ENCODE results near the gene ARHGAP26.

The ARHGAP26 gene

DNA sequence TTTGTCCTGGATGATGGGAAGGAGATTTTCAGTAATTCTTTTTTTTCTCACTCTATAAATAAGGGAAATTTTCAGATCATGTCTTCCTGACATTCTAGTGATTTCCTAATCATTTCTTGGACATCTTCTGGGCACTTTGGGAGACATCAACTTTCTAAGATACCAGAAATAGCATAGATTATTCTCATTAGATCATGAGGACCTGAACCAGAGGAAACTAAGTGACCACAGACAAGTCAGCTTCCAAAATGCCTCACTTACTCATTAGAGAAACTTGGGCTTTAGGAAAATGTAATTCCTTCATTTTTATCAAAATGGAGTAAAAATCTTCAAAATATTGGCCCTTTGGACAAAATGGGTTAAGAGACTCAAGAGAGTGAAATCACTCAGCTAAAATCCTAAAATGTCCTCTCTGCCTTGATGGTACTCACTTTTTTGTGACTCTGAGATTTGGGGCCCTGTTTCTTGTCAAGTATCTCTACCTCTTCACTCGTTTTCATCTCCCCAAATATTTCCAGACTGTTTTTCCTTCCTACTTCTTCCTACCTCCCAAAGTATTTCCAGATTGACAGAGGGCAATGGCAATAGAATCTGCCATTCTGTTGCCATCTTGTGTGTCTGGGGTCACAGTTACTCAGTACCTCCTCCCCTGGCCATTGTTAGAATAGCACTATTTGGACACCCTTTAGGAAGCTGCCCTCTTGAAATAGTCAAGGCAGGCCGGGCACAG, 438.8 kb downstream of the ARHGAP26 start:
- DNase-seq (ENCODE audit: insufficient read length, low spot score): no peak

DNA sequence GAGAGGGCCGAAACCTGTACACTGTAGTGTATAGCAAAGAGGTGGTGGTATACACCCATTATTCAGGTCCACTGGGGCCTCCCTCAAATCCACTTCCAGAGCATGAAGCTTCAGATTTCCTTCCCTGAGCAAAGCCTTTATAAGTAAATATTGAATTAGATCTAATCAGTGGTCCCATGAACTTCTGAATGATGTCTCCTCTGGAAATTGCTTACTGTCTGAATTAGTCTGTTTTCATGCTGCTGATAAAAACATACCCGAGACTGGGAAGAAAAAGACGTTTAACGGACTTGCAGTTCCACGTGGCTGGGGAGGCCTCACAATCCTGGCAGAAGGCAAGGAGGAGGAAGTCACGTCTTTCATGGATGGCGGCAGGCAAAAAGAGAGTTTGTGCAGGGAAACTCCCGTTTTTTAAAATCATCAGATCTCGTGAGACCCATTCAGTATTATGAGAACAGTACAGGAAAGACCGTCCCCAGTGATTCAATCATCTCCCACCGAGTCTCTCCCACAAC, 439.8 kb downstream of the ARHGAP26 start:
- DNase-seq (ENCODE audit: insufficient read length, low spot score) (no peak), FAIRE-seq (no peak)
- no peak for TF ChIP-seq POLR2A (IDR thresholded peaks at IDR 0.05; ENCODE audit: low read depth, low read length)

More for the DNA sequence above, 438.8 kb downstream of the ARHGAP26 start:
- no peak for FAIRE-seq
- TF ChIP-seq POLR2A (IDR thresholded peaks at IDR 0.05; ENCODE audit: low read depth, low read length): no peak

DNA sequence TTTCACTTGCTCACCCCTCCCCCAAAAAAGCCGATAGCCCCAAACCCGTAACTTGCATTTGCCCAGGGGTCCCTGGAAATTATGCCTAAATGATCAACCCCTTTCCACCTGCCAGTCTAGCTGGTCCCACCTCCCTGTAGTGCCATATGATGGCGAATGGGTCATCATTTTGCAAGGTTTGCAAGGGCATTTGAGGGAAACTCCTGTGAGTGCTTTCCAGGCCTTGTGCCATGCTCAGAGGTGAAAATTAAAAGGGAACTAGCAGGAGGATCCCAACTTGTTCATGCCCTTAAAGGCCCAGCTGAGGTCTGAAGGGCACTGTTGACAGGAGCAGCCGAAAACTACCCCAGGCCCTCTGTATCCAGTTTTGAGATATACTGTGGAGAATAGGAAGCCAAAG, 440.4 kb downstream of the ARHGAP26 start:
- FAIRE-seq (no peak), DNase-seq (ENCODE audit: insufficient read length, low spot score) (no peak)
- TF ChIP-seq POLR2A (IDR thresholded peaks at IDR 0.05; ENCODE audit: low read depth, low read length): no peak

DNA sequence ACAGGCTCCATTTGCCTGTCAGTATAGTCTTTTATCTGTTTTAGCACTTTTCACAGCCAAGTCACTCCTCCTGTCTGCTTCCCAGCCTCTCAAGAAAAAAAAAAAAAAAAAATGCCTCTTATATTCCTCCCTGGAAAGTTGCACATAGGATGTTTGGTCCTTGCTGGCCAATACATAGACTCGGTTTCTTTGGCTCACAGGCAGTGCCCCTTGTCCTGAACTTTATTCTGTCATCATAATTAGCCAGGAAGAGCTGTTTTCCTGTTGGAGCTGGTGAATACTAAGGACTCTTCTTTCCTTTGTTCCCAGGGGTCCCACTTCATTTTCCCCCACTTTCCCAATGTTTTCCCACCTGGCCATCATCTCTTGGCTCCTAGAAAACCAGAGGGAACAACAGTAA, 442.1 kb downstream of the ARHGAP26 start:
- TF ChIP-seq POLR2A (IDR thresholded peaks at IDR 0.05; ENCODE audit: low read depth, low read length): no peak
- no peak for DNase-seq (ENCODE audit: insufficient read length, low spot score)
- FAIRE-seq: no peak

DNA sequence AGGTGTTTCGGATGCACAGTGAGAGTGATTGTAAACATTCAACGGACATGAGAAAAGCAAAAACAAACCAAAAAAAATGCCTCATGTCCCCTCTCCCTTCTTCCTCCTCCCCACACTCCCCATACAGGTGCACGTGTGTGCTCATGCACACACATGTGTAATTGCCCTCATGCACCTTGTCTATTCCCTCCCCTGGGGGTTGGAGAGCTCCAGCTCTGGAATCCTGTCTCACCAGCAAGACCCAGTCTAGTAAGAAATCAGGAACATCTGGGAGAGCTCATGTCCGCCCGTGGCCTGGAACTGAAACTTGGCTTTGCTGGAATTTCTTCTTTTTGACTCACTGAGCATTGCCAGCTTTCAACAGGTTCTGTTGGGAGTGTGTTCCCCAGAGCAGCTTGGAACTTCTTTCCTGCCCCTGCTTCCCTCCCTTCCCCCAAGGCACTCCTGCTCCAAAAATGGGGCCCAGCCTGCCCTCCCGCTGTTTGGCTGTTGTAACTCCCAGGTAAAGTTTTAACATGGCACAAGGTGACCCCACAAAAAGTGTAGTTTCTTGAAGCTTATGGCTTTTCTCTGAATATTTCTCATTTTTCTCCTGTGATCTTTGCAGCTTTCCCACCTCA, 443.2 kb downstream of the ARHGAP26 start:
- FAIRE-seq (no peak), DNase-seq (ENCODE audit: insufficient read length, low spot score) (no peak)
- no peak for TF ChIP-seq POLR2A (IDR thresholded peaks at IDR 0.05; ENCODE audit: low read depth, low read length)

DNA sequence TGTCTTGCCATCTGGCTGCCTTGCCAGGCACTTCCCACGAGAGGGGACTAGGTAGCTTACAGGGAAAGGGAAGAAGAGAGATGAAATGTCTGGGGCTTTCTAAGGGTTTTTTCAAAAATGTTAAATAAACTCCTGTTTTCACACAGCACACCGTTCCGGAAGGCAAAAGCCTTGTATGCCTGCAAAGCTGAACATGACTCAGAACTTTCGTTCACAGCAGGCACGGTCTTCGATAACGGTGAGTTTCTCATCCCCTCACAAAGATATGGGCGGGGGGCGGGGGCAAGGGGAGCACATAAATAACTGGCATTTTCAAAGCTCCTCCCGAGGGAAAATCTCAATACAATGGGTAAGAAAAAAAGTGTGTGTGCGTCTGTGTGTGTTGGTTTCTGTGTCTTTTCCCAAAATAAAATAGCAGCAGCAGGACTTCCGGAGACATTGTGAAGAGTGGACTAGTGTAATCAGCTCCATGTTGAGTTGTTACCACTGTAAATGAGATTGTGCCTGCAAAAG, 443.7 kb downstream of the ARHGAP26 start:
- DNase-seq (ENCODE audit: insufficient read length, low spot score): no peak

DNA sequence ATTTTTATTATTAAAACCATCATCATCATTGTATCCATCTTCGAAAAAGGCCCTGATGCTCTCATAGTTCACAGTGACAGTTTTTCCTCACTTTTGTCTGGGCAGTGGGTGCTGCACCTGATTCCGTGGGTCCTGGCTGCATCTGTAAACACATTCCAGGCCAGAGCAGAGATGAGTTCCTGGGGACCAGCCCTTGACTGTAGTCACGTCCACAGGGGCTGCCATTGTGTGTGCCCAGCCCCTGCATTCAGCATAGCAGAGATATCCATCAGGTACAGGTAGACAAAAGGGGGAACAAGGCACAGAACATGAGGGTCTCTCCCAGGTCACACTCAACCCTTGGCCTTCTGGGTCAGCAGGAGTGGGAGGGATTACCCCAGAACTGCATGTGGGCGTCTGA, 444.3 kb downstream of the ARHGAP26 start:
- TF ChIP-seq POLR2A (IDR thresholded peaks at IDR 0.05; ENCODE audit: low read depth, low read length): no peak
- DNase-seq (ENCODE audit: insufficient read length, low spot score) (no peak), FAIRE-seq (no peak)

More for the DNA sequence above, 443.7 kb downstream of the ARHGAP26 start:
- TF ChIP-seq POLR2A (IDR thresholded peaks at IDR 0.05; ENCODE audit: low read depth, low read length): no peak
- no peak for FAIRE-seq

DNA sequence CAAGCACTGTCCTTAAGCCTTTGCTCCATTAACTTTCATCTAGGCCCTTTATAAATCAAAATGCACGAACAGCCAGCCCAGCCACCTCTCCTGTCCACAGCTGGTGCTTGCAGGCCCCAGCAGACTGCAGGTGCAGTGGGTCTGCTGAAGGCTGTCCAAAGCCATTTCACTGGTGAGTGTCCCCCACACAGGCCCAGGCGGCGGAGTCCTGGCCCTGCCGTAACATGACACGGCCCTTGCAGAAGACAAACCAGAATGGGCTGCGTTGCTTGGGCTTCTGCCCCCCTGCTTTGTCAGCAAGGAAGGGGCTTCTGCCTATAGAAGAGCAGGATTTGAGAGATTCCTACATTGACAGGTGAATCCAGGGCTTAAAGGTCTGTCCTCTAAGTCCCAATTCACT, 444.7 kb downstream of the ARHGAP26 start:
- FAIRE-seq: no peak
- no peak for DNase-seq (ENCODE audit: insufficient read length, low spot score)
- TF ChIP-seq POLR2A (IDR thresholded peaks at IDR 0.05; ENCODE audit: low read depth, low read length): no peak

DNA sequence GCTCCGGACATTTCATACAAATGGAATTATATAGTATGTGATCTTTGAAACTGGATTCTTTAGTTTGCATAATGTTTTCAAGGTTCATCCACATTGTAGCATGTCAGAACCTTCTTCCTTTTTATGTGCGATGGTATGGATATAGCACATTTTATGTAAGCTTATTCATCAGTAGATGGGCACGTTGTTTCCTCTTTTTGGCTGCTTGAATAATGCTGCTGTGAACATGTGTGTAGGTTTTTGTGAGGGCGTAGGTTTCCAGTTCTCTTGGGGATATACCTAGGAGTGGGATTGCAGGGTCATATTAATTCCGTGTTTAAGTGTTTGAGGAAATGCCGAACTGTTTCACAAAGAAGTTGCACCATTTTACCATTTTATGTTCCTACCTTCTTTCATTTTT, 445.5 kb downstream of the ARHGAP26 start:
- FAIRE-seq (no peak), DNase-seq (ENCODE audit: insufficient read length, low spot score) (no peak)
- TF ChIP-seq POLR2A (IDR thresholded peaks at IDR 0.05; ENCODE audit: low read depth, low read length): no peak

DNA sequence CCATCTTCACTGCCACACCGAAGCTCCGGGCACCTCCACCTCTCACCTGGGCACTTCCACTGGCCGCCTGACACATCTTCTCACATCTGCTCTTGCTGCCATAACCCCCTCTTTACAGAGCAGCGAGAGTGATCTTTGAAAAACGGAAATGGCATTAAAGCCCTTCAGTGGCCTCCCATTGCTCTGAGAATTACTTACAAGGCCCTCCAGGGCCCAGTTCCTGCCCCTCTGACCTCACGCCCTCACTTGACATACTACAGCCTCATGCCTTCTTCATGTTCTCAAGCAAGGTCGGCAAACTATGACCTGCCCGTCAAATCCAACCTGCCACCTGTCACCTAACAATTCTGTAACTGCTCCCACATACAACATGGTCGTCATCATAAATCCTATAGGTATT, 446.0 kb downstream of the ARHGAP26 start:
- no peak for TF ChIP-seq POLR2A (IDR thresholded peaks at IDR 0.05; ENCODE audit: low read depth, low read length)
- no peak for FAIRE-seq
- no peak for DNase-seq (ENCODE audit: insufficient read length, low spot score)

DNA sequence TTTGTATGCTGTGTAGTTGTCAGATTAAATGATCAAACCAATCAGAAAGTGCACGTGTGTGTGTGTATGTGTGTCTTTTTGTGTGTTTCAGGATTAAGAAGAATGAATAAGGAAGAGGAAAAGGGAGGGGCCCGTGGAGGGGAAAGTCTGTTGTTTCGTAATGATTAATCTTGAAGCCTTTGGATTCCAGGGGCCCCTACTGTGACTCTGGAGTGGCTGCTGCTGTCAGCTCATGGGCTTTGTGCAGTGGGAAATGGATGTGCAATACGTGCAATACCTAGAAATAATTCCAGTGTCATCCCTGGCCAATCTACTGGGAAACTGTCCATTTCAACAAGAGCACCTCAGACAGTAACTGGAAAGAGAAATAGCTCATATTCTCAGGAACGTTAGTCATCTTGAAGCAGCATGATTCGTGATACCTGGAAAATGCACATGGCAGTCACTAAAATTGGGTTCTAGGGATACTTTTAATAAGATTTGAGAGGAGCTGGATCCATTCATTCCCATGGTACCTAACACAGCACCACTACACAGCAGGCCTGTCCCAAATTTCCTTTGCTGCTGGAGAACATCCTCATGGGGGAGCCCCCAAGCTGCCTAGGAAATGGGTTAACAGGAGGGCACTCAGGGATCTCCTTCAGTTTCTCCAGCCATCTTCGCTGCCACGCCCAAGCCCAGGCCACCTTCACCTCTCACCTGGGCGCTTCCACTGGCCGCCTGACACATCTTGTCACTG, 447.1 kb downstream of the ARHGAP26 start:
- TF ChIP-seq POLR2A (IDR thresholded peaks at IDR 0.05; ENCODE audit: low read depth, low read length): no peak
- DNase-seq (ENCODE audit: insufficient read length, low spot score) (no peak), FAIRE-seq (no peak)

DNA sequence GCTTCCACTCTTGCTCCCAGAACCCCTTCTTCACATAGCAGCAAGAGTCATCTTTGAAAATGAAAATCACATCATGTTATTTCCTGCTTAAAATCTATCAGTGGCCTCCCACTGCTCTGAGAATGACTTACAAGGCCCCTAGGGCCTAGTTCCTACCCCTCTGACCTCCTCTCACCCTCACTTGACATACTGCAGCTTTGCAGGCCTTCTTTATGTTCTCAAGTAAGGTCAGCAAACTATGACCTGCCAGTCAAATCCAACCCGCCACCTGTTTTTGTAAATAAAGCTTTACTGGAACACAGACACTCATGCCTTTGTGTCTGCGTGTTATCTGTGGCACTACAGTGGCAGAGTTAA, 447.6 kb downstream of the ARHGAP26 start:
- FAIRE-seq (no peak), DNase-seq (ENCODE audit: insufficient read length, low spot score) (no peak)

DNA sequence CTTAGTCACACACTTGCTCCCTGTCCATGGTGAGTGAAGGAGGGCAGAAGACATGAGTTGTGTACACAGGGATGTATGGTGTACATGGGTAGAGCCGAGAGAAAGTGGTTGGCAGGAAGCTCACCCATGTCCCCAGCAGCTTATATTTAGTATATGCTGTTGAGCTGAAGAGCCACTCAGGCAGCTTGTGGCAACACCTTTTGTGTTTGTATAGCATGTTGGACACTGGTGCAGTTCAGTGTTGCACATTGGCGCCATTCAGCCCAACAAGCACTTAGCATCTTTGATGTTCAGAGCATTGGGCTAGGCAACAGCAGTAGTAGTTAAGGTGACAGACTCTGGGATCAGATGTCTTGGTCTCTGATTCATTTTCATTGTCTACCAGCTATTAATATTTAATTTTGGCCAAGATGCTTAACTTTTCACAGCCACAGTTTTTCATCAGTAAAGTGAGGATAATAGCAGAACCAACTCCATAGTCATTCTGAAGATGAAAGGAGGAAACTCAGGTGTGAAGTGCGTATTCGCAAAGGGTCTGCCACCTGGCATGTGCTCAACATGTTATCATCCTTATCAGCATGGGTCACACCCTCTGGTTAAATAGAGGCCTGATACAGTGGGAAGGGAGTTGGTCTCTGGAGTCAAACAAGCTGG, 448.5 kb downstream of the ARHGAP26 start:
- FAIRE-seq: no peak
- TF ChIP-seq POLR2A (IDR thresholded peaks at IDR 0.05; ENCODE audit: low read depth, low read length): no peak

More for the DNA sequence above, 447.6 kb downstream of the ARHGAP26 start:
- no peak for TF ChIP-seq POLR2A (IDR thresholded peaks at IDR 0.05; ENCODE audit: low read depth, low read length)

DNA sequence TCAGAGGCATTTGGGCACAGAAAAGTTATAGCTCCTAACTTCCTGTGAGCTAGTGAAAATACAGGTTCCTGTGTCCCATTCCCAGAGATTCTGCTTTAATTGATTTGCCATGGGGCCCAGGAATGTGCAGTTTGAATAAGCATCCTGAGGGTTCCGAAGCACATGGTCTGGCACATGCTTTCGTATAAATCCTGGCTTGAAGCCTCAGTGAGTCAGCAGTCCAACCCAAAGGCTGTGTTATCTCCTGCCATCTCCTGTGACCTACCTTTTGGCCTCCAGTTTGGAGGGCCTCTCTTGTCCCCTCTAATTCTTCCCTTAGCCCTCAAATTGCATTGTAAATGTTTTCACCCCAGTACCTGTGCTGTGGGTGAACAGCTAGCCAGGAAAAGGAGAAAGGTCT, 449.5 kb downstream of the ARHGAP26 start:
- no peak for FAIRE-seq
- DNase-seq (ENCODE audit: insufficient read length, low spot score): no peak
- TF ChIP-seq POLR2A (IDR thresholded peaks at IDR 0.05; ENCODE audit: low read depth, low read length): no peak

More for the DNA sequence above, 448.5 kb downstream of the ARHGAP26 start:
- no peak for DNase-seq (ENCODE audit: insufficient read length, low spot score)
